CD4-positive, alpha-beta T cell (primary cell): ENCODE results near the gene CBL. TPM values are rescaled to one million over a fixed set of nuclear protein-coding genes. Genes with fewer than 3 reads are reported as not detected.
A peak's percentile ranks its signal among the peaks of the same experiment; 100 is the strongest.

Experiments used
- ATAC-seq: fragments of 200-7000 bp; cut with Tn5 transposase; one replicate; pipeline ENCODE4 v1.10.0; 2022; ENCODE audit warnings: mild to moderate bottlenecking; ENCODE audit not compliant: poor library complexity
- CTCF ChIA-PET: fragments of 350-600 bp; sonication (Branson Sonifier 250); formaldehyde crosslinking; loops from one replicate; lab custom pipeline; 2021; ENCODE audit warnings: antibody characterized with exemption, inconsistent platforms; lab: Charles Lee
- POLR2A ChIA-PET: fragments of 350-600 bp; sonication (Branson Sonifier 250); formaldehyde crosslinking; loops from one replicate; lab custom pipeline; 2021; ENCODE audit warnings: antibody characterized with exemption, inconsistent platforms; lab: Charles Lee
- DNase-seq, 14 experiments: peaks; one replicate each; pipeline ENCODE4 v3.0.0-alpha.2; 2013 to 2020; ENCODE audit warnings: mixed read lengths in 2 of 14
- H3K27ac ChIP-seq, 2 donors: one replicate each; pipeline versions ENCODE4 v1.5.1 to v1.7.0; 2013; ENCODE audit warnings: low read length in 2 of 2, low read depth in 1 of 2, mild to moderate bottlenecking in 1 of 2
- H3K27me3 ChIP-seq, 2 experiments: 1 replicate in 1 of 2; 2 replicates in 1 of 2; pipeline versions ENCODE4 v1.6.1 to v1.7.0; 2013; ENCODE audit warnings: low read length in 2 of 2, control low read depth in 1 of 2, mild to moderate bottlenecking in 1 of 2, moderate library complexity in 1 of 2; ENCODE audit not compliant: insufficient read depth in 2 of 2, control insufficient read depth in 1 of 2
- H3K36me3 ChIP-seq: one replicate; pipeline ENCODE4 v1.6.1; 2013; ENCODE audit warnings: low read length, control low read depth; ENCODE audit not compliant: insufficient read depth
- H3K4me1 ChIP-seq: one replicate; pipeline ENCODE4 v1.6.1; 2013; ENCODE audit warnings: low read length, control low read depth; ENCODE audit not compliant: insufficient read depth
- H3K4me3 ChIP-seq: one replicate; pipeline ENCODE4 v1.5.1; 2013; ENCODE audit warnings: mild to moderate bottlenecking, low read length, moderate library complexity
- H3K9me3 ChIP-seq, 2 experiments: 1 replicate in 1 of 2; 2 replicates in 1 of 2; pipeline versions ENCODE4 v1.6.1 to v1.7.0; 2013; ENCODE audit warnings: low read length in 2 of 2, mild to moderate bottlenecking in 2 of 2, control low read depth in 1 of 2, moderate library complexity in 1 of 2; ENCODE audit not compliant: control insufficient read depth in 1 of 2, insufficient read depth in 1 of 2
- H3K27ac Mint-ChIP-seq: one replicate; pipeline ENCODE4 v1.8.0; 2020; ENCODE audit warnings: mixed read lengths
- H3K27me3 Mint-ChIP-seq: one replicate; pipeline ENCODE4 v1.8.0; 2021; ENCODE audit warnings: mixed read lengths
- H3K36me3 Mint-ChIP-seq: one replicate; pipeline ENCODE4 v1.8.0; 2021; ENCODE audit warnings: low read depth, mixed read lengths
- H3K4me1 Mint-ChIP-seq: one replicate; pipeline ENCODE4 v1.8.0; 2021; ENCODE audit warnings: low read depth, mixed read lengths
- H3K4me3 Mint-ChIP-seq: one replicate; pipeline ENCODE4 v1.8.0; 2020; ENCODE audit warnings: mild to moderate bottlenecking, mixed read lengths
- H3K9me3 Mint-ChIP-seq: one replicate; pipeline ENCODE4 v1.8.0; 2020; ENCODE audit warnings: mixed read lengths
- CTCF ChIP-seq: fragments of 200-600 bp; IDR thresholded peaks from one replicate; pipeline ENCODE4 v1.8.0; 2022; ENCODE audit warnings: antibody characterized with exemption, mild to moderate bottlenecking
- intact Hi-C, 2 experiments: fragments of 100-400 bp; cut with DNase I in 1 of 2; cut with micrococcal nuclease in 1 of 2; formaldehyde crosslinking; loops; one replicate each; pipeline versions ENCODE4 v1.15.1 to v1.9.0; 2023 to 2025; cut with DNase I, micrococcal nuclease
- total RNA-seq, 174 experiments: library from RNA in 2 of 174; stranded (reverse) in 2 of 174; gene quantifications; one replicate each; pipeline ENCODE4 v1.2.3 and lab custom pipeline; 2021 to 2026

CBL gene
- total RNA-seq, 2 experiments from 2014 or later = 19.5 to 20.8 TPM

GRCh38 chr11:119307219-119307618 is 101.1 kb downstream of the CBL start:
- TF ChIP-seq CTCF = no peak
- no peak overlapping the region for H3K4me3 Mint-ChIP-seq
- Histone ChIP-seq H3K36me3 (peaks cover 25% of the 10 kb centered on the region), H3K9me3 (no peaks in the 10 kb centered on the region), H3K27me3 (no peaks in the 10 kb centered on the region), H3K4me1 (peaks cover 26% of the 10 kb centered on the region), H3K4me3 (no peak overlapping the region), H3K27ac (peak overlapping the region in 1 of 2 donors; percentile 23)
- ATAC-seq (no peak), DNase-seq (no peak)
- H3K4me1 Mint-ChIP-seq = peaks cover 35% of the 10 kb centered on the region
- peak overlapping the region; percentile 96 for H3K27ac Mint-ChIP-seq
- intact Hi-C loops = no loop called here
- ChIA-PET POLR2A (interaction anchor here (0.8 to 3.8 kb wide), 5 partner anchors 8 to 24 kb away, joined by 3 to 15 read pairs (median 4); partner anchors contain the start of gene MCAM), CTCF (interaction anchor here (0.8 to 1.6 kb wide), 4 partner anchors 8 to 138 kb away, joined by 3 to 4 read pairs (median 3); partner anchors contain the start of genes NLRX1 and USP2)
- no peaks in the 10 kb centered on the region for H3K9me3 Mint-ChIP-seq
- H3K27me3 Mint-ChIP-seq = no peaks in the 10 kb centered on the region
- peaks cover 44% of the 10 kb centered on the region for H3K36me3 Mint-ChIP-seq

DNA sequence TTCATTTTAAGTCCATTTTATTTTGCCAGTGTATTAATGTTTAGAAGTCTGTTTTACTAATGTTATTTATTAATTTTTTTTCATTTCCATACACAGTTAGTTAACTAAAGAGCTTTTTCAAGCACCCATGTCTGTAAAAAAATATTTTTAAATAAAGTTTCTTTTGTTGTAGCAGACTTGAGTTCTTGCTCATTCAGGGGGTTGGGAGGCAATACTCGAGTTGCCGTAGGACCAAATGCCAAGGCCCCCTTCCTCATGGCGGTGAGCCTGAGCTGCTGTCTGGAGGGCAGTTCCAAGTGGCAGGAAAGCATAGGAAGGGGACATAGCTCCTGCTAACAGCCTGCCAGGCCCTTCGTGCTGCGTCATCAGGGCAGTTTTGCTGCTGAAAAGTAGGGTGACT is 101.8 kb downstream of the CBL start:
- peaks cover 37% of the 10 kb centered on the region for H3K36me3 Mint-ChIP-seq
- peak overlapping the region; percentile 39 for H3K27ac Mint-ChIP-seq
- H3K4me3 Mint-ChIP-seq = no peak overlapping the region
- H3K9me3 ChIP-seq = no peaks in the 10 kb centered on the region
- H3K27me3 Mint-ChIP-seq = no peaks in the 10 kb centered on the region
- intact Hi-C loops = no loop called here
- ChIA-PET POLR2A (interaction anchor here (1.1 to 3.8 kb wide), 3 partner anchors 13 to 290 kb away, joined by 3 to 14 read pairs (median 4); partner anchors contain the start of gene RPS25), CTCF (interaction anchor here (1.1 to 1.6 kb wide), 4 partner anchors 8 to 73 kb away, joined by 3 to 4 read pairs (median 3); partner anchors contain the start of gene USP2)
- H3K9me3 Mint-ChIP-seq = no peaks in the 10 kb centered on the region
- no peak for TF ChIP-seq CTCF
- H3K27me3 ChIP-seq = no peaks in the 10 kb centered on the region
- H3K27ac ChIP-seq = no peak overlapping the region
- H3K4me1 Mint-ChIP-seq = peaks cover 31% of the 10 kb centered on the region
- ATAC-seq = no peak
- peaks cover 26% of the 10 kb centered on the region for H3K4me1 ChIP-seq
- DNase-seq = no peak
- peaks cover 17% of the 10 kb centered on the region for H3K36me3 ChIP-seq
- no peak overlapping the region for H3K4me3 ChIP-seq

- Mint-ChIP-seq H3K27me3 (peaks cover 4% of the 10 kb centered on the region), H3K9me3 (no peaks in the 10 kb centered on the region), H3K36me3 (peaks cover 22% of the 10 kb centered on the region), H3K27ac (peak overlapping the region; percentile 47), H3K4me3 (no peak overlapping the region), H3K4me1 (peaks cover 31% of the 10 kb centered on the region)
- H3K27me3 ChIP-seq = peaks cover 1 to 3% of the 10 kb centered on the region in 2 experiments
- peaks cover 28% of the 10 kb centered on the region for H3K4me1 ChIP-seq
- H3K4me3 ChIP-seq = no peak overlapping the region
- ChIA-PET CTCF (interaction anchor here (0.7 kb wide), 1 partner anchor 12 kb away, joined by 3 read pairs; no protein-coding TSS in a partner anchor), POLR2A (interaction anchor here (3.8 kb wide), 1 partner anchor 12 kb away, joined by 14 read pairs; no protein-coding TSS in a partner anchor)
- no peaks in the 10 kb centered on the region for H3K9me3 ChIP-seq
- DNase-seq = no peak
- intact Hi-C loops = no loop called here
- no peak overlapping the region for H3K27ac ChIP-seq
- H3K36me3 ChIP-seq = peaks cover 3% of the 10 kb centered on the region
- TF ChIP-seq CTCF = no peak
- ATAC-seq = no peak
These were observed 103.3 kb downstream of the CBL start for GRCh38 chr11:119309411-119309810.
